Endodermal cell (in vitro differentiated cells): Measurements from ENCODE around the gene UFD1. TPM values are rescaled to one million over a fixed set of nuclear protein-coding genes. Genes with fewer than 3 reads are reported as not detected.

Experiments used
- DNase-seq: peaks from one replicate; pipeline ENCODE4 v3.0.0-alpha.2; 2017
- H3K27ac ChIP-seq: 2 replicates; pipeline ENCODE4 v1.5.1; 2013; ENCODE audit warnings: mild to moderate bottlenecking, low read depth, low read length, moderate library complexity
- H3K27me3 ChIP-seq: 2 replicates; pipeline ENCODE4 v1.6.1; 2013; ENCODE audit warnings: mild to moderate bottlenecking, low read length, moderate library complexity; ENCODE audit not compliant: insufficient read depth, control insufficient read depth, poor library complexity, severe bottlenecking
- H3K36me3 ChIP-seq: 2 replicates; pipeline ENCODE4 v1.7.0; 2013; ENCODE audit warnings: mild to moderate bottlenecking, low read length, moderate library complexity; ENCODE audit not compliant: control insufficient read depth, insufficient read depth
- H3K4me1 ChIP-seq: one replicate; pipeline ENCODE4 v1.7.0; 2013; ENCODE audit warnings: low read length; ENCODE audit not compliant: control insufficient read depth, insufficient read depth
- H3K4me3 ChIP-seq: 2 replicates; pipeline ENCODE4 v1.5.1; 2013; ENCODE audit warnings: mild to moderate bottlenecking, low read length, moderate library complexity
- H3K9ac ChIP-seq: 2 replicates; pipeline ENCODE4 v1.6.1; 2013; ENCODE audit warnings: mild to moderate bottlenecking, low read length, moderate library complexity; ENCODE audit not compliant: poor library complexity, severe bottlenecking; ENCODE audit errors: extremely low read depth
- H3K9me3 ChIP-seq: 2 replicates; pipeline ENCODE4 v1.6.1; 2013; ENCODE audit warnings: mild to moderate bottlenecking, low read length, moderate library complexity; ENCODE audit not compliant: control insufficient read depth
- H3K27ac Mint-ChIP-seq: 2 replicates; pipeline ENCODE4 v1.8.0; 2020; ENCODE audit warnings: mixed read lengths
- H3K27me3 Mint-ChIP-seq: 2 replicates; pipeline ENCODE4 v1.8.0; 2021; ENCODE audit warnings: mild to moderate bottlenecking, mixed read lengths; ENCODE audit not compliant: insufficient read depth
- H3K36me3 Mint-ChIP-seq: 2 replicates; pipeline ENCODE4 v1.8.0; 2020; ENCODE audit warnings: low read depth, mixed read lengths
- H3K4me1 Mint-ChIP-seq: 2 replicates; pipeline ENCODE4 v1.8.0; 2020; ENCODE audit warnings: mixed read lengths
- H3K4me3 Mint-ChIP-seq: 2 replicates; pipeline ENCODE4 v1.8.0; 2020; ENCODE audit warnings: mild to moderate bottlenecking, moderate library complexity, mixed read lengths
- H3K9me3 Mint-ChIP-seq: 2 replicates; pipeline ENCODE4 v1.8.0; 2020; ENCODE audit warnings: mild to moderate bottlenecking, mixed read lengths
- WGBS, 2 experiments: methylation state at CpG; one replicate each; pipeline versions ENCODE4 v1.1.5 to v1.1.7; 2013; ENCODE audit warnings: missing lambda C conversion rate in 2 of 2, mixed read lengths in 1 of 2; ENCODE audit not compliant: insufficient coverage in 1 of 2, insufficient read length in 1 of 2; 5-methylcytosine and 5-hydroxymethylcytosine counted together
- total RNA-seq, 2 donors: library from RNA; stranded (reverse); fragmentation: NEBNext Ultra II Directional in 1 of 2; extraction: Animal tissue kit (Norgen Biotek cat#: 25700) in 1 of 2; gene quantifications; 2 replicates in 1 of 2; 3 replicates in 1 of 2; pipeline ENCODE4 v1.2.1, GENCODE V29; 2021
- TF ChIP-seq, protein P1 (sequence below): fragments of 200-600 bp; sonication (generic); conservative IDR thresholded peaks from 2 replicates; pipeline ENCODE4 v1.5.0; 2021; ENCODE audit warnings: antibody characterized with exemption, mild to moderate bottlenecking

The UFD1 gene
- total RNA-seq, 2 donors from 2014 or later: 67.7 to 69.2 TPM

DNA sequence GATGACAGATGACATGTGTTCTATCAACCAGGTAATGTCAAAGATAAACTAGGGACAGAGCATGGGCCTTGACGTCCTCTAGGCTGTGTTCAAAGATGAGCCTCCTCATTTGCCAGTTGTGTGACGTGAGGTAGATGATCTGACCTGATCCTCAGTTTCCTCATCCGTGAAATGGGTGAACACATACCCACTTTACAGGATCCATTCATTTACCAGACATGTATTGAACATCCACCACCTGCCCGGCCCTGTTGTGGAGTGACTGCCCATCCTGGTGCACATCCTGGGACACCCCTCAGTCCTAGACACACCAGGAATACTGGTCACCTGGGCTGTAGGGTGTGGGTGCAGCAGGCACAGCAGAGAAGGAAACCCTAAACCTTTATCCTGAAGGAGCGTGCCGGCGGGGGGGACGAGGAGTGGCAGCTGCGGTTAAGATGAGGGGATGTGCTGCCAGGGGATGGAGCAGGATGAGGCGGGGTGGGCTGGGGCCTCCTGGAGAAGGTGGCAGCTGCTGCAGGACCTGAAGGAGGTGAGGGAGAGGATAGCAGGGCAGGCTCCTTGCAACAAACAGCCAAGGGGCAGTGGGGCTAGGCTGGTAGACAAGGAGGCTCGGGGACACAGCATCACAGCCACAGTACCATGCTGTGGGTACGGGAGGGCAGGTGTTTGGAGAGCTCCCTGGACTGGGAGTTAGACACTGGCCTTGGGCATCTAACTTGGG, 36.8 kb upstream of the UFD1 start:
- WGBS, 2 experiments: 93 to 99% methylated on average over 7 to 12 of the region's 12 CpGs
- Histone ChIP-seq H3K4me1 (no peaks in the 10 kb centered on the region), H3K4me3 (no peak overlapping the region), H3K27me3 (no peaks in the 10 kb centered on the region), H3K9me3 (no peaks in the 10 kb centered on the region), H3K27ac (peak overlapping the region; percentile 87), H3K9ac (no peak overlapping the region), H3K36me3 (peaks cover 30% of the 10 kb centered on the region)
- TF ChIP-seq, protein P1, sequence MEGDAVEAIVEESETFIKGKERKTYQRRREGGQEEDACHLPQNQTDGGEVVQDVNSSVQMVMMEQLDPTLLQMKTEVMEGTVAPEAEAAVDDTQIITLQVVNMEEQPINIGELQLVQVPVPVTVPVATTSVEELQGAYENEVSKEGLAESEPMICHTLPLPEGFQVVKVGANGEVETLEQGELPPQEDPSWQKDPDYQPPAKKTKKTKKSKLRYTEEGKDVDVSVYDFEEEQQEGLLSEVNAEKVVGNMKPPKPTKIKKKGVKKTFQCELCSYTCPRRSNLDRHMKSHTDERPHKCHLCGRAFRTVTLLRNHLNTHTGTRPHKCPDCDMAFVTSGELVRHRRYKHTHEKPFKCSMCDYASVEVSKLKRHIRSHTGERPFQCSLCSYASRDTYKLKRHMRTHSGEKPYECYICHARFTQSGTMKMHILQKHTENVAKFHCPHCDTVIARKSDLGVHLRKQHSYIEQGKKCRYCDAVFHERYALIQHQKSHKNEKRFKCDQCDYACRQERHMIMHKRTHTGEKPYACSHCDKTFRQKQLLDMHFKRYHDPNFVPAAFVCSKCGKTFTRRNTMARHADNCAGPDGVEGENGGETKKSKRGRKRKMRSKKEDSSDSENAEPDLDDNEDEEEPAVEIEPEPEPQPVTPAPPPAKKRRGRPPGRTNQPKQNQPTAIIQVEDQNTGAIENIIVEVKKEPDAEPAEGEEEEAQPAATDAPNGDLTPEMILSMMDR: no peak
- Mint-ChIP-seq H3K36me3 (peaks cover 36% of the 10 kb centered on the region), H3K27me3 (no peaks in the 10 kb centered on the region), H3K27ac (no peak overlapping the region), H3K9me3 (no peaks in the 10 kb centered on the region), H3K4me1 (no peaks in the 10 kb centered on the region), H3K4me3 (no peak overlapping the region)
- peak; percentile 29 for DNase-seq

DNA sequence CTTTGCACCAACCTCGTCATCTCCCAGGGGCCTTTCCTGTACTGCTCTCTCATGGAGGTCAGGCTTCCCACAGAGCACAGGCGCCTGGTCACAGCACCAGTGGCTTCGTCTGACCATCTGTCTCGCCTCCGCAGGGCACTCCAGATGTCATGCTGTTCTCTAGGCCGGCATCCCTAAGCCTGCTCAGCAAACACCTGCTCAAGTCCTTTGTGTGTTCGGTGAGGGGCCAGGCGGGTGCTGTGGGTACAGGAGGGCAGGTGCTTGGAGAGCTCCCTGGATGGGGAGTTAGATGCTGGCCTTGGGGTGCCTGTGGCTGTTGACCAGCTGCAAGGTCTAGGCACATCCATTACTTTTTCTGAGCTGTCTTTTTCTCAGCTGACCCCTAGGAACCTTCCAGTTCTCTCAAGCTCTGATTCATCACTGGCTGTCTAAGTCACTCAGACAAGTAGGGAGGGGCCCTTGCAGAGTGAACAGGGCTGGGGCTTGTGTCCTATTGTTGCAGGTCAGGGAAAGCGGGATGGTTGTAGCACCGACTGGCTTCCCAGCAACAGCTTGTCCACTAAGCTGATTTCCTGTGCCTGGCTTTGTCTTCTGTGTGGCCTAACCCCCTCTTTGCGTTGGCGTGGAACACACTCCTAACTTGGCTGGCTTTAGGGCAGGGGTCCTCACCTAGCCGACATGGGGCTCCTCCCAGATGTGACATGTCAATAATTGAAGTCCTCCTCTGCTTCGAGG, 36.0 kb upstream of the UFD1 start:
- Mint-ChIP-seq H3K4me3 (no peak overlapping the region), H3K9me3 (no peaks in the 10 kb centered on the region), H3K27ac (no peak overlapping the region), H3K4me1 (no peaks in the 10 kb centered on the region), H3K36me3 (peaks cover 37% of the 10 kb centered on the region), H3K27me3 (no peaks in the 10 kb centered on the region)
- Histone ChIP-seq H3K27ac (peak overlapping the region; percentile 87), H3K9ac (no peak overlapping the region), H3K27me3 (no peaks in the 10 kb centered on the region), H3K9me3 (no peaks in the 10 kb centered on the region), H3K36me3 (peaks cover 30% of the 10 kb centered on the region), H3K4me1 (no peaks in the 10 kb centered on the region), H3K4me3 (no peak overlapping the region)
- WGBS, 2 experiments: 93 to 95% methylated on average over 11 to 14 of the region's 14 CpGs
- peak; percentile 41 for DNase-seq
- TF ChIP-seq, protein P1: no peak

DNA sequence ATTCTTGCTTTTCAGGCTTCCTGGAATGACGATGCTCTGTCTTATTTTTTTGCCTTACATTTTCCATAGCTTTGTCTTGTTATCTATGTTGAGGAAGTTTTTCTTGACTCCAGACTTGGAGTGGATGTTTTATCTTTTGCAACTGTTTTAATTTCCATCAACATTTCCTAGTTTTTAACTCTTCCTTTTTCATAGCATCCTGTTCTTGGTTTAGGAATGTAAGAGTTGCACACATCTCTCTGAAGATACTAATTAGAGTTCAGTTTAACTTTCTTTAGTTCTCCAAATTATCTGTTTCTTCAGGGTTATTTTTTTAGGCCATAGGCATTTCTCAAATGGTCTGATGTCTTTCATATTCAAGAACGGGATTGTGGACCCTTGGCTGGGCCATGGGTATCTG, 34.8 kb upstream of the UFD1 start:
- Histone ChIP-seq H3K36me3 (peaks cover 30% of the 10 kb centered on the region), H3K27ac (peak overlapping the region; percentile 87), H3K9me3 (no peaks in the 10 kb centered on the region), H3K4me1 (no peaks in the 10 kb centered on the region), H3K9ac (no peak overlapping the region), H3K4me3 (no peak overlapping the region), H3K27me3 (no peaks in the 10 kb centered on the region)
- Mint-ChIP-seq H3K4me3 (no peak overlapping the region), H3K4me1 (no peaks in the 10 kb centered on the region), H3K36me3 (peaks cover 42% of the 10 kb centered on the region), H3K27me3 (no peaks in the 10 kb centered on the region), H3K27ac (no peak overlapping the region), H3K9me3 (no peaks in the 10 kb centered on the region)
- TF ChIP-seq, protein P1: no peak
- WGBS, 2 experiments: 77 to 100% methylated on average over 1 of the region's 2 CpGs
- no peak for DNase-seq
